ENCODE results near the gene STRADB. TPM values are rescaled to one million over a fixed set of nuclear protein-coding genes. Genes with fewer than 3 reads are reported as not detected.
A peak's percentile ranks its signal among the peaks of the same experiment; 100 is the strongest.

STRADB gene
- total and polyA plus RNA-seq, 2 of the 4 experiments (the other 2 are of a cell fraction) = 14.9 to 31.5 TPM

DNA sequence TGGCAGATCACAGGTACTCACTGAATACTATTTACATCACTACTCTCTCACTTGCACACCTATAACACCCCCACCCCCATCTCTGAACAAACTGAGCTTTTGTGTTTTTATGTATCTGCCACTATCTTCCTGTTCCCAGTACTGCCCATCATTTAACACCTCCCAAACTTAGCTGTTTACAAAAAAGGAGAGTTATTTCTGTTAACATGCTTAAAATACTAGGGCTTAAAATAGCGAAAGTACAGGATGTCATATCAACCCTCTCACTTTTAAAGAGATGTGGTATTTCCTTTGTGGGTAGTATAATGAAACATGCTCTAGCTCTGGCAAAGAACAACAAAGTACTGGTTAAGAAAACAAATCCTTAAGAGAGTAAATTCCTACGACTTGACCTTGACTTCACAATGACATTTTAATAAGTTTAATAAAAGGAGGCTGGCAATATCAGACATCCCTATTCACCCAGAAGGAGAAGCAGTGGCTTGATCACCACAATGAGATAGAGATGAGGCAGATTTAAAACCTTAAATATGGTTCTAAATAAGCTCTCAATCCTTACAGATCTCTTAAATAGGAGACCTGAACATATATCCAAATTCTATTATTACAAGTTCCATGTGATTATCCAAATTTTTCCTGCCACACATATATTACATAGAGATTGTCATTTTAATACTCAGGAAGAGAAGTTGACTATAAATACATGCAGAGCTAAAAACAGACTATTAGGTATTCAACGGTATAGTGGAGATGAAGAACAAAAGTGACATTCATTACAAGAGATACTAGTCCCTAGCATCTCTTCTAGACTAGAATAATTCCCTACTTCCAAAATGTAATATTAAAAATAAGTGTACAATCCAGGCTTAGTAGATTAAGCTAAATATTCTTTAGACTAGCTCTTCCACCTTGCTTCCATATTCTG lies 37.2 kb upstream of the STRADB start:
- H3K27ac ChIP-seq (ENCODE audit: insufficient read depth, low read length) = no peak overlapping the region

More for the DNA sequence above, 37.2 kb upstream of the STRADB start:
- H3K36me3 ChIP-seq (ENCODE audit: control insufficient read depth, insufficient read depth, low read length) = peaks cover 4% of the 10 kb centered on the region; the same call in 1 of the 2 replicates
- TF ChIP-seq CEBPB (IDR thresholded peaks at IDR 0.05; ENCODE audit: low read depth, low read length) (no peak), BHLHE40 (IDR thresholded peaks at IDR 0.05; ENCODE audit: low read depth, low read length) (no peak), RFX5 (IDR thresholded peaks at IDR 0.05; ENCODE audit: low read depth, low read length) (no peak), NFE2L2 (IDR thresholded peaks at IDR 0.05; ENCODE audit: low read depth, low read length) (no peak), MAZ (IDR thresholded peaks at IDR 0.05; ENCODE audit: borderline replicate concordance, low read depth, low read length) (no peak), MAFK (IDR thresholded peaks at IDR 0.05; ENCODE audit: low read depth, low read length) (no peak), RCOR1 (IDR thresholded peaks at IDR 0.05; ENCODE audit: insufficient replicate concordance, low read length) (no peak)
- H3K9me3 ChIP-seq (ENCODE audit: control insufficient read depth, insufficient read depth, low read length) = no peaks in the 10 kb centered on the region
- dilution Hi-C loops (cut with HindIII; ENCODE audit: low sequenced_read_pairs, unreplicated experiment) (no loop called here), in situ Hi-C loops (cut with MboI; ENCODE audit: low sequenced_read_pairs) (no loop called here), intact Hi-C loops (cut with micrococcal nuclease) (no loop called here)
- no peak overlapping the region for H3K14ac ChIP-seq (replicated peaks; ENCODE audit: low read depth, low read length)
- H3K56ac ChIP-seq (ENCODE audit: extremely low read depth, insufficient read depth, low read length) = no peak overlapping the region
- no CpG with 5 or more reads among the region's 3 CpGs for WGBS, 2 experiments (ENCODE audit: extremely low coverage in 2 of 2, insufficient read length in 1 of 2)
- ChIA-PET POLR2A (ENCODE audit: unreplicated experiment) (no interaction called here), CTCF (no interaction called here)
- no peak overlapping the region for H4K5ac ChIP-seq (ENCODE audit: low read depth, low read length)
- peak overlapping the region; percentile 76; the same call in 1 of the 2 replicates for H3K4me2 ChIP-seq (ENCODE audit: low read depth, low read length)
- no peaks in the 10 kb centered on the region for H3K27me3 ChIP-seq (ENCODE audit: control insufficient read depth, insufficient read depth, low read length)
- H2AFZ ChIP-seq (replicated peaks; ENCODE audit: low read length, poor library complexity) = no peak overlapping the region
- H2BK5ac ChIP-seq (ENCODE audit: low read depth, low read length, poor library complexity, severe bottlenecking) = no peak overlapping the region
- no peak overlapping the region for H2BK15ac ChIP-seq (ENCODE audit: low read depth, low read length)
- no peak overlapping the region for H3K4me3 ChIP-seq (ENCODE audit: insufficient read depth, low read depth, low read length)
- H4K91ac ChIP-seq (ENCODE audit: insufficient read depth, low read depth, low read length) = no peak overlapping the region
- peak; percentile 34 for DNase-seq
- H3K9ac ChIP-seq (ENCODE audit: low read depth, low read length) = no peak overlapping the region
- 0 out of 2 replicates have a peak overlapping the region, but pooled peaks have one; percentile 27 for H3K18ac ChIP-seq (ENCODE audit: low read depth, low read length)
- H2BK20ac ChIP-seq (ENCODE audit: low read depth, low read length) = no peak overlapping the region
- peaks cover 5% of the 10 kb centered on the region for H3K9me1 ChIP-seq (ENCODE audit: insufficient read depth, low read length)
- no peak overlapping the region for H3K23ac ChIP-seq (ENCODE audit: low read depth, low read length)
- H2AK9ac ChIP-seq (replicated peaks; ENCODE audit: low read depth, low read length, poor library complexity) = no peak overlapping the region
- peaks cover 6% of the 10 kb centered on the region; the same call in 1 of the 2 replicates for H3K4me1 ChIP-seq (ENCODE audit: control insufficient read depth, insufficient read depth, low read length)
- BruUV-seq (replicated peaks) = no TSS peak
- no peak overlapping the region for H3K4ac ChIP-seq (ENCODE audit: low read depth, low read length)
- peaks cover 7% of the 10 kb centered on the region; the same call in 1 of the 2 replicates for H4K20me1 ChIP-seq (ENCODE audit: insufficient read depth, low read length)
- no peak overlapping the region for H2BK120ac ChIP-seq (ENCODE audit: low read depth, low read length)
- H3K79me1 ChIP-seq (ENCODE audit: low read depth in 1 of 2, low read length in 2 of 2) = peaks cover 26 to 45% of the 10 kb centered on the region in 2 experiments; a peak in 3 of 4 replicates
- no peak overlapping the region for H2AK5ac ChIP-seq (ENCODE audit: low read depth, low read length)
- peak; percentile 84 for ATAC-seq (ENCODE audit: low read depth)
- no peak overlapping the region for H4K8ac ChIP-seq (ENCODE audit: low read depth in 2 of 2, low read length in 2 of 2)
